ENCODE measurements around the gene MT1E. TPM values are rescaled to one million over a fixed set of nuclear protein-coding genes. Genes with fewer than 3 reads are reported as not detected.

The MT1E gene
- total RNA-seq, 1 donor = 105 TPM

DNA sequence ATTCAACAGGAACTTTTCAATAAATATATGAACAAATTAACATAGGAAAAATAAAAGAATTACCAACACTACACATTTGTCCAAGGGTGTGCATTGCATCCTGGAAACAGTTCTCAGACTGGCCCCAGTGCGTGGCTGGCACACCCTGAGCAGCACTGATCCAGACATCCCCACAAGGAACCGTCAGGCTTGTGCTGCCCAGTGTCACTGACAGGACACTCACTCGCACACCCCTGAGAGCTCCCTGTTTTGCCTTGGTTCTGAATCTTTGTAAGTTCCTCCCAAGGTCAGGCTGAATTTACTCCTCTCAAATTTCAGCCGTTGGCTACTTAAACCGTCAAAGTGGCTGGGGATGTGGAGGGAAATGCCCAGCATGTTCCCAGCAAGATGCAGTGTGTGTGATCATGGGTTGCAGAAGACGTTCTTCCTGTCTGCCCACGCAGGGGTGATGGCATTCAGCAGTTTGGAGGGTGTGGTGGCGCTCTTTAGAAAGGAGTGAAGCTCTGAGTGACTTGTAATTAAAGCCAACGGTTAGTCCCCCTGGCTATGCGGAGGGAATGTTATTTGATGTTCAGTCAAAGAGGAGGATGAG, 15.5 kb upstream of the MT1E start:
- peak; percentile 86 for DNase-seq (ENCODE audit: insufficient read length, low spot score, missing footprints)
- Histone ChIP-seq H3K4me3 (ENCODE audit: insufficient read depth, low read length) (peak overlapping the region; percentile 79), H3K4me2 (ENCODE audit: insufficient read depth, low read length) (peak overlapping the region; percentile 83), H3K27me3 (ENCODE audit: insufficient read depth, low read length) (no peaks in the 10 kb centered on the region), H3K4me1 (ENCODE audit: insufficient read depth, low read length) (peaks cover 82% of the 10 kb centered on the region), H3K36me3 (ENCODE audit: insufficient read depth, low read length) (no peaks in the 10 kb centered on the region), H4K20me1 (ENCODE audit: insufficient read depth, low read length) (no peaks in the 10 kb centered on the region), H2AFZ (ENCODE audit: low read length) (peak overlapping the region; percentile 11), H3K27ac (ENCODE audit: low read depth, low read length) (peak overlapping the region; percentile 98), H3K79me2 (ENCODE audit: insufficient read depth, low read length) (no peaks in the 10 kb centered on the region), H3K9me3 (ENCODE audit: low read depth, low read length) (no peaks in the 10 kb centered on the region)
- TF ChIP-seq, protein P1, sequence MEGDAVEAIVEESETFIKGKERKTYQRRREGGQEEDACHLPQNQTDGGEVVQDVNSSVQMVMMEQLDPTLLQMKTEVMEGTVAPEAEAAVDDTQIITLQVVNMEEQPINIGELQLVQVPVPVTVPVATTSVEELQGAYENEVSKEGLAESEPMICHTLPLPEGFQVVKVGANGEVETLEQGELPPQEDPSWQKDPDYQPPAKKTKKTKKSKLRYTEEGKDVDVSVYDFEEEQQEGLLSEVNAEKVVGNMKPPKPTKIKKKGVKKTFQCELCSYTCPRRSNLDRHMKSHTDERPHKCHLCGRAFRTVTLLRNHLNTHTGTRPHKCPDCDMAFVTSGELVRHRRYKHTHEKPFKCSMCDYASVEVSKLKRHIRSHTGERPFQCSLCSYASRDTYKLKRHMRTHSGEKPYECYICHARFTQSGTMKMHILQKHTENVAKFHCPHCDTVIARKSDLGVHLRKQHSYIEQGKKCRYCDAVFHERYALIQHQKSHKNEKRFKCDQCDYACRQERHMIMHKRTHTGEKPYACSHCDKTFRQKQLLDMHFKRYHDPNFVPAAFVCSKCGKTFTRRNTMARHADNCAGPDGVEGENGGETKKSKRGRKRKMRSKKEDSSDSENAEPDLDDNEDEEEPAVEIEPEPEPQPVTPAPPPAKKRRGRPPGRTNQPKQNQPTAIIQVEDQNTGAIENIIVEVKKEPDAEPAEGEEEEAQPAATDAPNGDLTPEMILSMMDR (IDR thresholded peaks at IDR 0.05; ENCODE audit: extremely low read depth, low read depth, low read length) = no peak

DNA sequence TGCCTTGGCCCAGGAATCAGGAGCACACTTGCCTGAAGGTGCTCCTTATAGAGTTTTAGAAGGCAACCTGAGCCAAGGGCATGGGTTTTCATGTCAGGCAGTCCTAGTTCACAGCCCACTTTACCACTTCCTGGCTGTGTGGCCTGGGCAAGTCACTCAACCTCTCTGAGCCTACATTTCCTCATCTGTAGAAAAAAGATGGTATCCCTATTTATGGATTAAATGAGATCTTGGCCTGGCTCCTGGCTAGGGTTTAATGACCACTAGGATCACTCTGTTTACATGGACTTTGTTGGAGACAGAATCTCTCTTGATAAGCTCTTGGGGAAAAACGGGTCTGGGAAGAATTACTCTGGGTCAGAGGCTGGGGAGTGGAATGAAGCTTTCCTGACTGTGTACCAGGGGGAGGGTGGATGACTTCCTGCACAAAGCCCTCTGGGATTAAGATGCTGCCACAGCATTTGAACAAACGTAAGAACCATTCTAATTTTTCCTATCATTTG, 14.9 kb upstream of the MT1E start:
- Histone ChIP-seq H3K9me3 (ENCODE audit: low read depth, low read length) (no peaks in the 10 kb centered on the region), H3K4me1 (ENCODE audit: insufficient read depth, low read length) (peaks cover 84% of the 10 kb centered on the region), H3K27ac (ENCODE audit: low read depth, low read length) (peak overlapping the region; percentile 98), H3K4me3 (ENCODE audit: insufficient read depth, low read length) (peak overlapping the region; percentile 79), H3K4me2 (ENCODE audit: insufficient read depth, low read length) (peak overlapping the region; percentile 83), H2AFZ (ENCODE audit: low read length) (peak overlapping the region; percentile 14), H3K27me3 (ENCODE audit: insufficient read depth, low read length) (no peaks in the 10 kb centered on the region), H3K79me2 (ENCODE audit: insufficient read depth, low read length) (no peaks in the 10 kb centered on the region), H3K36me3 (ENCODE audit: insufficient read depth, low read length) (no peaks in the 10 kb centered on the region), H4K20me1 (ENCODE audit: insufficient read depth, low read length) (no peaks in the 10 kb centered on the region)
- TF ChIP-seq, protein P1 (IDR thresholded peaks at IDR 0.05; ENCODE audit: extremely low read depth, low read depth, low read length) = no peak
- no peak for DNase-seq (ENCODE audit: insufficient read length, low spot score, missing footprints)

DNA sequence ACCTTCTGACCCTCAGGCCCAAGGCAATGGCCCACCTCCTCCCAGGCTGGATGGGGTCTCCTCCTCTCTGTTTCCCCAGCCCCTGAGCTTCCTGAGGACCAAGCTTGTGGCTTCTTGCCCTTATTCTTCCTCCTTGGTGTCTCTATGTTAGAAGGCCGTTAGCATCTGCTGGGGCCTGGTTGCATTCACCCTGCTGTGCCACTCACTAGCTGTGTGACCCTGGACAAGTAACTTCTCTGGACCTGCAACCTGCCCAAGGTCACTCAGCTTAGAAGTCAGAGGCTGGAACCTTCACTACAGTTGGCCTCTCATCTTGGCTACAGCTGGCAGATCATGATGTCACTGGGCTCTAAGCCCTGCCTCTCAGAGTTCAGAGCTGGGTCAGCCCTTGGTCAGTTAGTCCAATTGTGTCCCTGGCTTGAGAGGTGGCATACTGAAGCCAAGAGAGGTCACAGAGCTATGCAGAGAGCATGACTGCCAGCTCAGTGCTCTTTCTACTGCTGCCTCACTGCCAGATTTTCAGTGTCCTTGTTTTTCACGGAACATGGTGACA, 14.2 kb upstream of the MT1E start:
- Histone ChIP-seq H3K27me3 (ENCODE audit: insufficient read depth, low read length) (no peaks in the 10 kb centered on the region), H3K27ac (ENCODE audit: low read depth, low read length) (peak overlapping the region; percentile 98), H2AFZ (ENCODE audit: low read length) (peak overlapping the region; percentile 14), H3K4me3 (ENCODE audit: insufficient read depth, low read length) (peak overlapping the region; percentile 3), H3K36me3 (ENCODE audit: insufficient read depth, low read length) (no peaks in the 10 kb centered on the region), H3K9me3 (ENCODE audit: low read depth, low read length) (no peaks in the 10 kb centered on the region), H3K4me1 (ENCODE audit: insufficient read depth, low read length) (peaks cover 77% of the 10 kb centered on the region), H4K20me1 (ENCODE audit: insufficient read depth, low read length) (no peaks in the 10 kb centered on the region), H3K4me2 (ENCODE audit: insufficient read depth, low read length) (peak overlapping the region; percentile 83), H3K79me2 (ENCODE audit: insufficient read depth, low read length) (no peaks in the 10 kb centered on the region)
- TF ChIP-seq, protein P1 (IDR thresholded peaks at IDR 0.05; ENCODE audit: extremely low read depth, low read depth, low read length) = no peak
- no peak for DNase-seq (ENCODE audit: insufficient read length, low spot score, missing footprints)

DNA sequence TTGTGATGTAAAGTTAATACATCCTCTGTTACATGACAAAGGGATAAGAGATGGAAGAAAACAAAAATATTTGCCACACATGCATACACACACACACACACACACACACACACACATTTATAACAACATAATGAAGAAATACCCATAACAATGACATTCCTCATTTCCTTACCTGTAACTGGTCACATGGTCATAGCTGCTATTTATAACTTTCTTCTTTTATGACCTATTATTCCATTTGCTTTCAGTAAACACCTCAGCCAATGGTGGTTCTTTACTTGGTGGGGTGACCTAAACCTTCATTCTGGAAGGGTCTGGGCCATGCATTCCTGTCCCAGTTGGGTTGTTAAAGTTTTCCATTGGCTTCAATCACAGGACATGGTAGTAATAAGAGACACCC, 11.9 kb upstream of the MT1E start:
- Histone ChIP-seq H3K4me3 (ENCODE audit: insufficient read depth, low read length) (no peak overlapping the region), H2AFZ (ENCODE audit: low read length) (no peak overlapping the region), H3K4me1 (ENCODE audit: insufficient read depth, low read length) (peaks cover 65% of the 10 kb centered on the region), H3K79me2 (ENCODE audit: insufficient read depth, low read length) (no peaks in the 10 kb centered on the region), H3K27me3 (ENCODE audit: insufficient read depth, low read length) (no peaks in the 10 kb centered on the region), H3K36me3 (ENCODE audit: insufficient read depth, low read length) (no peaks in the 10 kb centered on the region), H3K27ac (ENCODE audit: low read depth, low read length) (peak overlapping the region; percentile 65), H4K20me1 (ENCODE audit: insufficient read depth, low read length) (no peaks in the 10 kb centered on the region), H3K4me2 (ENCODE audit: insufficient read depth, low read length) (no peak overlapping the region), H3K9me3 (ENCODE audit: low read depth, low read length) (no peaks in the 10 kb centered on the region)
- TF ChIP-seq, protein P1 (IDR thresholded peaks at IDR 0.05; ENCODE audit: extremely low read depth, low read depth, low read length) = no peak
- DNase-seq (ENCODE audit: insufficient read length, low spot score, missing footprints) = no peak

All from osteoblast (primary cell).